NCI-H146 treated with DMSO at 0.1 percent for 48 hours (cell line): ENCODE results near the gene SLC39A7.
A peak's percentile ranks its signal among the peaks of the same experiment; 100 is the strongest.

Experiments used
- DNase-seq: peaks from one replicate; lab custom pipeline; 2025; ENCODE audit not compliant: unreplicated experiment; lab: John Stamatoyannopoulos, UW

The SLC39A7 gene

GRCh38 chr6:33204415-33205190, 3.9 kb downstream of the SLC39A7 start, which contains the start of gene HSD17B8:
Gene HSD17B8, plus strand, starts transcription at chr6:33204655. Its CDS starts 14 bp downstream, at chr6:33204669.
- peak; percentile 65 for DNase-seq

GRCh38 chr6:33205191-33206026, 4.7 kb downstream of the SLC39A7 start:
- DNase-seq = no peak

- DNase-seq = no peak
Measured at GRCh38 chr6:33206027-33206863, 5.6 kb downstream of the SLC39A7 start.

GRCh38 chr6:33206864-33207551, 6.3 kb downstream of the SLC39A7 start:
- DNase-seq = no peak

GRCh38 chr6:33207552-33208090, 7.0 kb downstream of the SLC39A7 start:
- no peak for DNase-seq

GRCh38 chr6:33208091-33208967, 7.7 kb downstream of the SLC39A7 start, which contains the start of gene RING1:
Gene RING1, plus strand, starts transcription at chr6:33208500. Its CDS starts 323 bp downstream, at chr6:33208823.
- peak; percentile 48 for DNase-seq

- DNase-seq = no peak
Measured at GRCh38 chr6:33209856-33210255, 9.2 kb downstream of the SLC39A7 start.

GRCh38 chr6:33211136-33211535, 10.5 kb downstream of the SLC39A7 start:
- DNase-seq = no peak

- DNase-seq = no peak
Measured at GRCh38 chr6:33211666-33212422, 11.2 kb downstream of the SLC39A7 start.

- DNase-seq = no peak
Measured at GRCh38 chr6:33212857-33213165, 12.1 kb downstream of the SLC39A7 start.

GRCh38 chr6:33213166-33213988, 12.7 kb downstream of the SLC39A7 start:
- DNase-seq = no peak

- no peak for DNase-seq
Measured at GRCh38 chr6:33213989-33214335, 13.3 kb downstream of the SLC39A7 start.

GRCh38 chr6:33215271-33216116, 14.8 kb downstream of the SLC39A7 start:
- DNase-seq = no peak

GRCh38 chr6:33216117-33216649, 15.5 kb downstream of the SLC39A7 start:
- DNase-seq = no peak

GRCh38 chr6:33217246-33217645, 16.6 kb downstream of the SLC39A7 start:
- DNase-seq = no peak

- no peak for DNase-seq
Measured at GRCh38 chr6:33217681-33218080, 17.0 kb downstream of the SLC39A7 start.
